ENCODE results near the gene TMEM258.

The TMEM258 gene

GRCh38 chr11:61739966-61740365 lies 52.4 kb downstream of the TMEM258 start:
- no peak for DNase-seq (ENCODE audit: low read depth)

DNA sequence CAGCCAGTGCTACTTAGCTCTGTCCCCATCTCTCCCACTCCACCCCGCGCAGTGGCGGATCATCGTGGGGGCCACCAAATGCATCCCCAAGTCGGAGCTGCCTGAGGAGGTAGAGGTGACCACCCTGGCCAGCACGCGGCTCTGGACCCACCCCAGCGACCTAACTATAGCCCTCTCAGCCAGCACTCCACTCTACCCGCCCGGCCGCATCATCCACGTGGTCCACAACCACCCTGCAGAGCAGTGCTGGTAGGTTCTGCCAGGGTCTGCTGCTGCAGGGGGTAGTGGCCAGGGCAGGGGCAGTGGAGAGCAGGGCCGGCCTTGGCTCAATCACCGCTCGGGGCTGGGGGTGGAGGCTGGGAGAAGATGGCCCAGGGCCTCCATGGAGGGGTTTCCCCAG lies 53.0 kb downstream of the TMEM258 start:
- no peak for DNase-seq (ENCODE audit: low read depth)

Measured in EH (cell line).